Esophagus squamous epithelium (tissue), 5 donors: ENCODE data around the gene UCP1. TPM values are rescaled to one million over a fixed set of nuclear protein-coding genes. Genes with fewer than 3 reads are reported as not detected.

Experiments used
- DNase-seq: peaks from one replicate; lab custom pipeline; 2025; lab: John Stamatoyannopoulos, UW
- H3K27ac ChIP-seq, 4 donors: fragments of 200-600 bp; sonication (generic); one replicate each; pipeline ENCODE4 v1.5.1; 2016 to 2019; ENCODE audit warnings: mild to moderate bottlenecking in 1 of 4
- H3K27me3 ChIP-seq, 4 donors: fragments of 200-600 bp; sonication (generic); 1 replicate in 3 of 4; 2 replicates in 1 of 4; pipeline versions ENCODE4 v1.5.1 to v1.6.0; 2017 to 2021; ENCODE audit warnings: antibody characterized with exemption in 1 of 4
- H3K36me3 ChIP-seq, 3 donors: fragments of 200-600 bp; sonication (generic); one replicate each; pipeline ENCODE4 v1.5.1; 2016 to 2019
- H3K4me1 ChIP-seq, 3 donors: fragments of 200-600 bp; sonication (generic); one replicate each; pipeline ENCODE4 v1.5.1; 2017 to 2019
- H3K4me3 ChIP-seq, 4 donors: fragments of 200-600 bp; sonication (generic); 1 replicate in 3 of 4; 2 replicates in 1 of 4; pipeline ENCODE4 v1.5.1; 2016 to 2019; ENCODE audit warnings: mild to moderate bottlenecking in 2 of 4, moderate library complexity in 1 of 4
- H3K9me3 ChIP-seq, 3 donors: fragments of 200-600 bp; sonication (generic); one replicate each; pipeline ENCODE4 v1.5.1; 2016 to 2019
- POLR2A ChIP-seq, 4 donors: fragments of 450-650 bp; IDR thresholded peaks; one replicate each; pipeline ENCODE4 v1.6.1; 2017; ENCODE audit warnings: antibody characterized with exemption in 4 of 4, mild to moderate bottlenecking in 4 of 4, moderate library complexity in 3 of 4
- WGBS, 2 donors: methylation state at CpG; one replicate each; pipeline ENCODE4 v1.1.5; 2018; 5-methylcytosine and 5-hydroxymethylcytosine counted together
- intact Hi-C: fragments of 100-400 bp; cut with DNase I; formaldehyde crosslinking; loops from one replicate; pipeline ENCODE4 v1.15.0; 2022
- total RNA-seq, 4 donors: library from RNA; depleted of rRNA; stranded (reverse); fragments of >200 nt; gene quantifications; one replicate each; pipeline ENCODE4 v1.1.0, GENCODE V29; 2016
- TF ChIP-seq, protein P1 (sequence below), 6 experiments: fragments of 450-650 bp in 4 of 6; fragments of 200-600 bp in 2 of 6; sonication (generic) in 2 of 6; IDR thresholded peaks; one replicate each; pipeline ENCODE4 v1.5.1; 2016 to 2019; ENCODE audit warnings: antibody characterized with exemption in 6 of 6, mild to moderate bottlenecking in 4 of 6, moderate library complexity in 4 of 6
- donor health status: DM: yes; HTN: yes; CAD: no.

The UCP1 gene
- total RNA-seq, 4 donors from 2014 or later = not detected

DNA sequence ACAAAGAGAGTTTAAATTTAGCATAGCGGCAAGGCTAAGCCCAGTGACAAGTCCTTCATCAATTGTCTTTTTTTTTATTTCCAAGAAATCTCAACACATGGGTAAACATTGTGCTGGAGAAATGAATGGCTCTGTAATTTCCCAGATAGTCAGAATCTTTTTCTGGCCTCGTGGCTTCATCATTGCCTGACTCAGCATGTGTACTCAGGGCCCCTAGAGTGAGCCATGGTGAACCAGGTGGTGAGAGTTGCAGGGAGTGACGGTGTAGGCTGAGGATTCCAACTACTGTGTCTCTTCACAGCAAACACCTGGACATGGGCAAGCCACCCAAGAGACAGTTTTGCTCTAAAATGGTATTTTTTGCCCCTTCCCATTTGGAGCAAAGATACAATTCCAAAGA, 43.1 kb upstream of the UCP1 start:
- 57 to 67% methylated on average over 3 of the region's 3 CpGs for WGBS, 2 donors
- no peak for TF ChIP-seq POLR2A (IDR thresholded peaks at IDR 0.05)
- TF ChIP-seq, protein P1, sequence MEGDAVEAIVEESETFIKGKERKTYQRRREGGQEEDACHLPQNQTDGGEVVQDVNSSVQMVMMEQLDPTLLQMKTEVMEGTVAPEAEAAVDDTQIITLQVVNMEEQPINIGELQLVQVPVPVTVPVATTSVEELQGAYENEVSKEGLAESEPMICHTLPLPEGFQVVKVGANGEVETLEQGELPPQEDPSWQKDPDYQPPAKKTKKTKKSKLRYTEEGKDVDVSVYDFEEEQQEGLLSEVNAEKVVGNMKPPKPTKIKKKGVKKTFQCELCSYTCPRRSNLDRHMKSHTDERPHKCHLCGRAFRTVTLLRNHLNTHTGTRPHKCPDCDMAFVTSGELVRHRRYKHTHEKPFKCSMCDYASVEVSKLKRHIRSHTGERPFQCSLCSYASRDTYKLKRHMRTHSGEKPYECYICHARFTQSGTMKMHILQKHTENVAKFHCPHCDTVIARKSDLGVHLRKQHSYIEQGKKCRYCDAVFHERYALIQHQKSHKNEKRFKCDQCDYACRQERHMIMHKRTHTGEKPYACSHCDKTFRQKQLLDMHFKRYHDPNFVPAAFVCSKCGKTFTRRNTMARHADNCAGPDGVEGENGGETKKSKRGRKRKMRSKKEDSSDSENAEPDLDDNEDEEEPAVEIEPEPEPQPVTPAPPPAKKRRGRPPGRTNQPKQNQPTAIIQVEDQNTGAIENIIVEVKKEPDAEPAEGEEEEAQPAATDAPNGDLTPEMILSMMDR (IDR thresholded peaks at IDR 0.05) = no peak
- no peaks in the 10 kb centered on the region for H3K36me3 ChIP-seq
- no peaks in the 10 kb centered on the region for H3K9me3 ChIP-seq
- H3K4me1 ChIP-seq = peaks cover 0 to 7% (median 0%) of the 10 kb centered on the region in 3 donors
- no peak for DNase-seq
- intact Hi-C loops = no loop called here
- H3K27ac ChIP-seq = no peak overlapping the region
- no peaks in the 10 kb centered on the region for H3K27me3 ChIP-seq
- no peak overlapping the region for H3K4me3 ChIP-seq

DNA sequence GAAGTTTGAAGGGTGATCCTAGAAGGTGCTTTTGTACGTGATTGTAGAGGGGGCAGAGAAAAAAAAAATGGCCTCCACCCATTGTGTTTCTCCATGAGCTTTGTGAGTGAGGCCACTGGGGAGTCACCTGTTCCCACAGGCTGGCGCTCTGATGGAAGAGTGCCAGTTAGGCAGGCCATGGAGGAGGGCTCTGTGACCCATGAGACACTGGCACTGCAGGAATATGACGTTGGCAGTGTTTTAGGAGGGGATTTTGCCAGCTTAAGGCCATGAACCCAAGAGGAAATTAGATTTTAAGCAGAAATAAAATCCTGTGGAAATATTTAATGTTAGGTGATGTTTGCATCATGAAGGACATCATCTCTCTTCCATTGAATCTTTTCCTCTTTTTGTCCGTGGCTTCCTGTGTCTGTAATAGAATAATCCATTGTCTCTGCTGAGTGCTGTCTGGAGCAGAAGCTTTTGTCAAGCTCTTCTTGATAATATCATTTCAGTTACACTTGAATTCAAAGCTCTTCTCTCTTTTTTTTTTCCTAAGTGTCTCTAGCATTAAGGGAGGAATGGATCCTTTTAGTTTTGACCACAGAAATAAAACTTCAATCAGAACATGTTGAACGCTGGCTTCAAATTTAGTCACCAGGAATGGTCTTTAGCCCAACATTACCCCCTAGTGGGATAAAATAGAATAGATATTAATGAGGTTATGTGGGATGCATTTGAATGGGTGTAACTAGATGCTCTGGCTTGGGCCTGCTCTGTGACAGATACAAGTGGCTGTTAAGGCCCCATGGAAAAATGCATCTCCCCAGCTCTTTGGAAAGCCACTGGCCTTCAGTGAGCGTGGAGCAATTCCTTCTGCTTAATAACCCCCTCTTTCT, 41.0 kb upstream of the UCP1 start:
- peaks cover 0 to 7% (median 0%) of the 10 kb centered on the region in 3 donors for H3K4me1 ChIP-seq
- intact Hi-C loops = loop anchor here (10.0 kb wide), 2 partner anchors 245 to 255 kb away; no protein-coding TSS in a partner anchor

DNA sequence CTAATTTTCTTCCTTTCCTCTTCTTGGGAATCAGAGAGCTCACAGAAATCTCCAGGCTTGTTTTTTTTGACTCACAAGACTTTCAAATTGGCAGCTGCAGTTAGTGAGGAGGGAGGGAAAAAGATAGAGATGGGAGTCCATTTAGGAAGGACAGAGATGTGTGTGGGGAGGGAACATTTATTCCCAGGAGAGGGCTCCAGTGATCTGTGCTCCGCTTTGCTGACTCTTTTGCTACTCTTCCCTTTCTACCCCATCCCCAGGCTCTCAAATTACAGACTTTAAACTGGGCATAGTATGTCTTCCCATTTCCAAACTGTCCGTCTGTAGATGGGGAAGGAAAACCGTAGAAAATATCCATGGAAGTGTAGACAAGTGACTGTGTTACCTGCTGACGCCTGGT, 39.1 kb upstream of the UCP1 start:
- TF ChIP-seq, protein P1 (IDR thresholded peaks at IDR 0.05) = no peak
- no peak for TF ChIP-seq POLR2A (IDR thresholded peaks at IDR 0.05)
- Histone ChIP-seq H3K27ac (no peak overlapping the region), H3K4me3 (no peak overlapping the region), H3K36me3 (no peaks in the 10 kb centered on the region), H3K27me3 (no peaks in the 10 kb centered on the region), H3K4me1 (peaks cover 0 to 7% (median 0%) of the 10 kb centered on the region in 3 donors), H3K9me3 (no peaks in the 10 kb centered on the region)
- DNase-seq = no peak
- WGBS, 2 donors = 85 to 86% methylated on average over 4 of the region's 4 CpGs
- intact Hi-C loops = loop anchor here (10.0 kb wide), 2 partner anchors 247 to 253 kb away; no protein-coding TSS in a partner anchor

More for the DNA sequence above, 41.0 kb upstream of the UCP1 start:
- Histone ChIP-seq H3K36me3 (no peaks in the 10 kb centered on the region), H3K9me3 (no peaks in the 10 kb centered on the region), H3K4me3 (no peak overlapping the region), H3K27ac (no peak overlapping the region), H3K27me3 (no peaks in the 10 kb centered on the region)
- TF ChIP-seq POLR2A (IDR thresholded peaks at IDR 0.05) = no peak
- TF ChIP-seq, protein P1 (IDR thresholded peaks at IDR 0.05) = peak in 5 of 6 experiments; percentile 11 to 63 (median 42)
- WGBS, 2 donors = 28 to 38% methylated on average over 6 of the region's 6 CpGs
- no peak for DNase-seq

DNA sequence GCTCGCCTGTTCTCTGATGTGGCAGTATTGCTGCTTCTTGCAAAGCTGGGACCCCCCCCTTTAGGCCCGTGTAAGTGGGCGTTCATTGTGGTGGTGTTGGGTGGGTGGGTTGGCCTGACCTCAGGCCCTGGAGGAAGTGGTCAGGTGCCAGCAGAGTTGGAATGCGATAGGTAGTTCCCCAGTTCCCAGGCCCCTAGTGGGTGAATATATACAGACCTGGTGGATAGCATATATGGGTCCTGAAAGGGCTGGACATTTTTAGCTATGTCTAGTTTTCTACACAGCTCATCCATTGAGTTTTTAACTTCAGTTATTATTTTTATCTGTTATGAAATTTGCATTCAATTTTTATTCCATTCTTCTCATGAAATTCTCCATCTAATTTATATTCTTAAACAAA, 35.8 kb upstream of the UCP1 start:
- no peak for TF ChIP-seq POLR2A (IDR thresholded peaks at IDR 0.05)
- TF ChIP-seq, protein P1 (IDR thresholded peaks at IDR 0.05) = no peak
- WGBS, 2 donors = 82 to 91% methylated on average over 4 of the region's 4 CpGs
- Histone ChIP-seq H3K27ac (no peak overlapping the region), H3K4me1 (peaks cover 0 to 2% (median 0%) of the 10 kb centered on the region in 3 donors), H3K36me3 (no peaks in the 10 kb centered on the region), H3K9me3 (no peaks in the 10 kb centered on the region), H3K27me3 (no peaks in the 10 kb centered on the region), H3K4me3 (no peak overlapping the region)
- intact Hi-C loops = loop anchor here (10.0 kb wide), 2 partner anchors 250 kb away; no protein-coding TSS in a partner anchor
- no peak for DNase-seq

DNA sequence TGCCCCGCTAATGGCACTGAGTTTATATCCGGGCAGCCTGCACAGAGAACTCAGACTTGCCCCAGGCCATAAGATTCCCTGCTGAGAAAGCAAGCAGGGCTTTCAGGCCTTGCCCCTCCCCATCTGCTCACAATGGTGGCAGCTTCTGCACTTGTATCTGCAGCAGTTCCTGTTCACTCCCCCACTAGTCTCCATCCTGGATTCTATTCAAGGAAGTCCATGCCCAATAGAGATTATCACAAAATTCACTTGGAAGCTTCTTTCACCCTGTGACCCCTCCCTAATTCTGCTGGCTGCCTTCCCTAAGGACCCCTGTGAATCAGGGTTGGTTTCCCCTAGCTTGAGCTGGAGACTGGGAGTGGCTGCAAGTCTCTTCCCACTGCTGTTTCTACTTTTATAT, 34.5 kb upstream of the UCP1 start:
- TF ChIP-seq POLR2A (IDR thresholded peaks at IDR 0.05) = no peak
- TF ChIP-seq, protein P1 (IDR thresholded peaks at IDR 0.05) = no peak
- no peak for DNase-seq
- H3K4me3 ChIP-seq = no peak overlapping the region
- no peaks in the 10 kb centered on the region for H3K4me1 ChIP-seq
- H3K27me3 ChIP-seq = no peaks in the 10 kb centered on the region
- intact Hi-C loops = loop anchor here (10.0 kb wide), 2 partner anchors 248 to 252 kb away; no protein-coding TSS in a partner anchor
- no peaks in the 10 kb centered on the region for H3K9me3 ChIP-seq
- no CpG with 5 or more reads among the region's 2 CpGs for WGBS, 2 donors
- no peaks in the 10 kb centered on the region for H3K36me3 ChIP-seq
- no peak overlapping the region for H3K27ac ChIP-seq
